GM10266 (cell line): ENCODE data around the gene SIGLECL1.
"Not testable (repeated sequence)": the region's sequence is repeated elsewhere in the genome, so short reads cannot be mapped to it uniquely, and the experiment has no call there.

Source experiments
- DNase-seq: peaks from one replicate; pipeline ENCODE4 v3.0.0; 2012; ENCODE audit errors: extremely low spot score
- TF ChIP-seq, protein P1 (sequence below): IDR thresholded peaks from 2 replicates; pipeline ENCODE4 v1.5.1; 2012; ENCODE audit warnings: mild to moderate bottlenecking, low read depth; ENCODE audit not compliant: control insufficient read depth, insufficient read depth; ENCODE audit errors: missing control alignments

SIGLECL1 gene

GRCh38 chr19:51211833-51212232, 39.0 kb upstream of the SIGLECL1 start:
- DNase-seq: no peak
- TF ChIP-seq, protein P1, sequence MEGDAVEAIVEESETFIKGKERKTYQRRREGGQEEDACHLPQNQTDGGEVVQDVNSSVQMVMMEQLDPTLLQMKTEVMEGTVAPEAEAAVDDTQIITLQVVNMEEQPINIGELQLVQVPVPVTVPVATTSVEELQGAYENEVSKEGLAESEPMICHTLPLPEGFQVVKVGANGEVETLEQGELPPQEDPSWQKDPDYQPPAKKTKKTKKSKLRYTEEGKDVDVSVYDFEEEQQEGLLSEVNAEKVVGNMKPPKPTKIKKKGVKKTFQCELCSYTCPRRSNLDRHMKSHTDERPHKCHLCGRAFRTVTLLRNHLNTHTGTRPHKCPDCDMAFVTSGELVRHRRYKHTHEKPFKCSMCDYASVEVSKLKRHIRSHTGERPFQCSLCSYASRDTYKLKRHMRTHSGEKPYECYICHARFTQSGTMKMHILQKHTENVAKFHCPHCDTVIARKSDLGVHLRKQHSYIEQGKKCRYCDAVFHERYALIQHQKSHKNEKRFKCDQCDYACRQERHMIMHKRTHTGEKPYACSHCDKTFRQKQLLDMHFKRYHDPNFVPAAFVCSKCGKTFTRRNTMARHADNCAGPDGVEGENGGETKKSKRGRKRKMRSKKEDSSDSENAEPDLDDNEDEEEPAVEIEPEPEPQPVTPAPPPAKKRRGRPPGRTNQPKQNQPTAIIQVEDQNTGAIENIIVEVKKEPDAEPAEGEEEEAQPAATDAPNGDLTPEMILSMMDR: no peak

- DNase-seq: no peak
- TF ChIP-seq, protein P1: no peak
Observed at GRCh38 chr19:51219307-51219706, 31.6 kb upstream of the SIGLECL1 start.

GRCh38 chr19:51219971-51220370, 30.9 kb upstream of the SIGLECL1 start:
- TF ChIP-seq, protein P1: no peak
- DNase-seq: no peak

DNA sequence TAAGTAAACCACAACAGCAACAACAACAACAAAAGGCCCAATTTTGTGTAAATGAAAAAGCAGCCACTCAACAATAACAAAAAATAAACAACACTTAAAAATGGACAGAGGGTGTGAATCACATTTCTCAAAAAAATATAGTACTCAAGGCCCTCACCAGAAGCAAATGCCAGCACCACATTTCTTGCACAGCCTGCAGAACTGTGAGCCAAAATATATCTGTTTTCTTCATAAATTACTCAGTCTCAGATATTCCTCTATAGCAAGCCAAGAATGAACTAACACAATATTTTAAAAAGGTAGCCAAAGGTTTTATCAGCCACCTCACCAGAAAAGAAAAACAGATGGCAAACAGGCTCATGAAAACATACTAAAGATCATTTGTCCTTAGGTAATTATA, 29.9 kb upstream of the SIGLECL1 start:
- DNase-seq: no peak
- TF ChIP-seq, protein P1: no peak

DNA sequence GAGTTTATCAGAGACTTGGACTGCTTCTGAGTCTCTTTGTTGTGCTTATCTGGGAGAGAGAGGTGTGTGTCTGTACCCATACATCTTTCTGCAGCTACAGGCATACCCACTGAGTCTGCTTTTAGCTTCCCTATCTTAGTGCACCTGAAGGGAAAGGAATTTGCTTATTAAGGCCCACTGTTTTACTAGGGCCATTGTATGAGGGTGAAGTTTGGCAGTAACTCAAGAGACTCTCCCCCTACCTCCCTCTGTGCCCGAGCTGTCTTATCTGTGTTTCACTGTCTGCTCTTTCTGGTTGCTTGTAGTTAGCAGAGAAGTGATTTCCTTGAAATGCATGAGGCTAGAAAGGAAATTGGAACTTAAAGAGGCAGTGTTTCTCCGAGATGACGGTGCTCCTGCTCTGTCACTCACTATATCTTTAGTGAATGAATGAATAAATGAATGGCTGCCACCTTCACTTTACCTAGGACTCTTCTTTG, 26.7 kb upstream of the SIGLECL1 start:
- TF ChIP-seq, protein P1: no peak
- no peak for DNase-seq

DNA sequence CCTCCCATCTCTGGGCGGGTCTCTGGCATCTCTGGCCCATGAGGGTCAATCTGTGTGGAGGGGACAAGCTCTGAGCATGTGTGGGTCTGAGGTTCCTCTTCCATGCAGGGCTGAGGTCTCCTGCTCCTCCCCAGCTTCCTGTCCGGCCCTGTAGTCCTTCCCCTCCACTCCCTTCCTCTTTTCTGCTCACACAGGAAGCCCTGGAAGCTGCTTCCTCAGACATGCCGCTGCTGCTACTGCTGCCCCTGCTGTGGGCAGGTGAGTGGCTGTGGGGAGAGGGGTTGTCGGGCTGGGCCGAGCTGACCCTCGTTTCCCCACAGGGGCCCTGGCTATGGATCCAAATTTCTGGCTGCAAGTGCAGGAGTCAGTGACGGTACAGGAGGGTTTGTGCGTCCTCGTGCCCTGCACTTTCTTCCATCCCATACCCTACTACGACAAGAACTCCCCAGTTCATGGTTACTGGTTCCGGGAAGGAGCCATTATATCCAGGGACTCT, 25.9 kb upstream of the SIGLECL1 start, which contains the start of gene CD33:
Gene CD33 (plus strand): TSS at position 183 of the 496 bp plus-strand sequence. CDS start 39 bp downstream, at position 222.
- DNase-seq: not testable (repeated sequence)

- DNase-seq: no peak
- TF ChIP-seq, protein P1: no peak
Observed at GRCh38 chr19:51226067-51226466, 24.8 kb upstream of the SIGLECL1 start.

DNA sequence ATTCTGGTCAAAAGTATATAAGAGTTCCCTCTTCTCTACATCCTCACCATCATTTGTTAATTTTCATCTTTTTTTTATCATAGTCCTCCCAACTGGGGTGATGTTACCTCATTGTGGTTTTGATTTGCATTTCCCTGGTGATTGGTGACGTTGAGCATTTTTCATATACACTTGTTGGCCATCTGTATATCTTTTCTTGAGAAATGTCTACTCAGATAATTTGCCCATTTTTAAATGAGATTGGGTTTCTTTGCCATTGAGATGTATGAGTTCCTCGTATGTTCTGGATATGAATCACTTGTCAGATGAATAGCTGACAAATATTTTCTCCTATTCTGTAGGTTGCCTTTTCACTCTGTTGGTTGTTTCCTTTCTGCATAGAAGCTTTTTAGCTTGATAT, 23.6 kb upstream of the SIGLECL1 start:
- TF ChIP-seq, protein P1: no peak

More for the DNA sequence above, 23.6 kb upstream of the SIGLECL1 start:
- DNase-seq: no peak
